ENCODE results near the gene DSC3.

GRCh38 chr18:30991397-30991796 lies 51.1 kb downstream of the DSC3 start:
- TF ChIP-seq, protein P1, sequence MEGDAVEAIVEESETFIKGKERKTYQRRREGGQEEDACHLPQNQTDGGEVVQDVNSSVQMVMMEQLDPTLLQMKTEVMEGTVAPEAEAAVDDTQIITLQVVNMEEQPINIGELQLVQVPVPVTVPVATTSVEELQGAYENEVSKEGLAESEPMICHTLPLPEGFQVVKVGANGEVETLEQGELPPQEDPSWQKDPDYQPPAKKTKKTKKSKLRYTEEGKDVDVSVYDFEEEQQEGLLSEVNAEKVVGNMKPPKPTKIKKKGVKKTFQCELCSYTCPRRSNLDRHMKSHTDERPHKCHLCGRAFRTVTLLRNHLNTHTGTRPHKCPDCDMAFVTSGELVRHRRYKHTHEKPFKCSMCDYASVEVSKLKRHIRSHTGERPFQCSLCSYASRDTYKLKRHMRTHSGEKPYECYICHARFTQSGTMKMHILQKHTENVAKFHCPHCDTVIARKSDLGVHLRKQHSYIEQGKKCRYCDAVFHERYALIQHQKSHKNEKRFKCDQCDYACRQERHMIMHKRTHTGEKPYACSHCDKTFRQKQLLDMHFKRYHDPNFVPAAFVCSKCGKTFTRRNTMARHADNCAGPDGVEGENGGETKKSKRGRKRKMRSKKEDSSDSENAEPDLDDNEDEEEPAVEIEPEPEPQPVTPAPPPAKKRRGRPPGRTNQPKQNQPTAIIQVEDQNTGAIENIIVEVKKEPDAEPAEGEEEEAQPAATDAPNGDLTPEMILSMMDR (tag by site-specific recombination; IDR thresholded peaks at IDR 0.05): no peak
- no peak for TF ChIP-seq ZBTB20 (tag by site-specific recombination; IDR thresholded peaks at IDR 0.05)
- TF ChIP-seq PRDM1 (tag by site-specific recombination; IDR thresholded peaks at IDR 0.05): no peak
- TF ChIP-seq YY1 (tag by site-specific recombination; IDR thresholded peaks at IDR 0.05): no peak
- no peak for TF ChIP-seq ZNF843 (tag by site-specific recombination; IDR thresholded peaks at IDR 0.05)
- TF ChIP-seq ZNF549 (tag by site-specific recombination; IDR thresholded peaks at IDR 0.05): no peak
- TF ChIP-seq YY2 (tag by site-specific recombination; IDR thresholded peaks at IDR 0.05): no peak
- TF ChIP-seq ZNF404 (tag by site-specific recombination; IDR thresholded peaks at IDR 0.05): no peak
- TF ChIP-seq ZNF670 (tag by site-specific recombination; IDR thresholded peaks at IDR 0.05; ENCODE audit: low read depth): no peak
- no peak for TF ChIP-seq ZBTB44 (tag by site-specific recombination; IDR thresholded peaks at IDR 0.05)
